Measurements from ENCODE around the gene ZNF566.

DNA sequence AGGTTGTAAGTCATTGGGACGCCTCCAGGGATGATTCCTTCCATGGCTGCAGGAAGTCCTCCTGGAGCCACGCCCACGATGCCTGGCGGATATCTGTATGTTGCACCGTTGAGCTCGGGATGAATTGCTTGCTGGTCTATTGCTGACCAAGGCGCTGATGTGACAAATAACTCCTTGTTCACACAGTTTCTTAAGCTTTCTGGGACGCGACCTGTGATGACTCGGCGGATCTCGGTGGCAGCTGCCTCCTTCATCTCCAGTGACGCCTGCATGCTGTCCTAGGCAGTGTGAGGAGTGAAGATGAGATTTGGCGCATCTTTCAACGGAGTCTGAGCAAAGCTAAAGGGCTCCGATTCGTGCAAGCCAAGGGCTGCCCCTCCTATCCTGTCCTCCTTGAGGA lies 7.6 kb upstream of the ZNF566 start:
- TF ChIP-seq CTCF (IDR thresholded peaks at IDR 0.05) (no peak), POLR2AphosphoS5 (IDR thresholded peaks at IDR 0.05) (no peak)

Data from upper lobe of left lung (tissue), 4 donors.